CD4-positive, alpha-beta T cell treated with Interleukin-15 for 4 hours (primary cell): Measurements from ENCODE around the gene NCSTN.

Source experiments
- DNase-seq: peaks from one replicate; pipeline ENCODE4 v3.0.0-alpha.2; 2020; ENCODE audit warnings: low spot score

NCSTN gene

DNA sequence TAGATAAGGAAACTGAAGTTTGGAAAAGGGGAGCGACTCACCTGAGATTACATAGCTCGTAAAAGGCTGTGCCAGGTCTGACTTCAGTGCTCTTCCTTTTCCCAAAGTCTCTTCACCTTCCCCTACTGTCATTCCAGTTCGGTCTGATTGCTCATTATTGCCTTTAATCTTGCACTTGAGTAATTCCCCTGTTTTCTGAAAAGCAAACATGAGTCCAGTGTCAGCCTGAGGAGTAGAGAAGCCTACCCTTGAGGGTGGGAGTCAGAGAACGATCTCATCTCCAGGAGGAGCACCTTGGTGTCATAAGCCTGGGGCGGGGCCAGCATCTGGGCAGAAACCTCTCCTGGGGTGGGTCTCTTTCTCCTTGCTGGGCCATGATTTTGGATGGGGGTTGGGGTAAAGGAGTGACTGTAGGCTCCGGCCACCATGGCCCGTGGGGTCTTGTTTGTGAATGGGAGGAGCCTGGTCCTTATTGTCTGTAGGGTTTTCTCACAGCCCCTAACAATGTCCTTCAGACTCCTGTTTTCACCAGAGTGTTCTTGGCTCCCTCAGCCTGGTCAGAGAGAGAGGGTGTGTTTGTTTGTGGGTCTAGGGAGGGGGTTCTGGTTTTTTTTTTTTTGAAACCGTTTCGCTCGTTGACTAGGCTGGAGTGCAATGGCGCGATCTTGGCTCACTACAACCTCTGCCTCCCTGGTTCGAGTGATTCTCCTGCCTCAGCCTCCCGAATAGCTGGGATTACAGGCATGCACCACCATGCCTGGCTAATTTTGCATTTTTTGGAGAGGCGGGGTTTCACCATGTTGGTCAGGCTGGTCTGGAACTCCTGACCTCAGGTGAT is 63.2 kb downstream of the NCSTN start:
- DNase-seq, result no peak

DNA sequence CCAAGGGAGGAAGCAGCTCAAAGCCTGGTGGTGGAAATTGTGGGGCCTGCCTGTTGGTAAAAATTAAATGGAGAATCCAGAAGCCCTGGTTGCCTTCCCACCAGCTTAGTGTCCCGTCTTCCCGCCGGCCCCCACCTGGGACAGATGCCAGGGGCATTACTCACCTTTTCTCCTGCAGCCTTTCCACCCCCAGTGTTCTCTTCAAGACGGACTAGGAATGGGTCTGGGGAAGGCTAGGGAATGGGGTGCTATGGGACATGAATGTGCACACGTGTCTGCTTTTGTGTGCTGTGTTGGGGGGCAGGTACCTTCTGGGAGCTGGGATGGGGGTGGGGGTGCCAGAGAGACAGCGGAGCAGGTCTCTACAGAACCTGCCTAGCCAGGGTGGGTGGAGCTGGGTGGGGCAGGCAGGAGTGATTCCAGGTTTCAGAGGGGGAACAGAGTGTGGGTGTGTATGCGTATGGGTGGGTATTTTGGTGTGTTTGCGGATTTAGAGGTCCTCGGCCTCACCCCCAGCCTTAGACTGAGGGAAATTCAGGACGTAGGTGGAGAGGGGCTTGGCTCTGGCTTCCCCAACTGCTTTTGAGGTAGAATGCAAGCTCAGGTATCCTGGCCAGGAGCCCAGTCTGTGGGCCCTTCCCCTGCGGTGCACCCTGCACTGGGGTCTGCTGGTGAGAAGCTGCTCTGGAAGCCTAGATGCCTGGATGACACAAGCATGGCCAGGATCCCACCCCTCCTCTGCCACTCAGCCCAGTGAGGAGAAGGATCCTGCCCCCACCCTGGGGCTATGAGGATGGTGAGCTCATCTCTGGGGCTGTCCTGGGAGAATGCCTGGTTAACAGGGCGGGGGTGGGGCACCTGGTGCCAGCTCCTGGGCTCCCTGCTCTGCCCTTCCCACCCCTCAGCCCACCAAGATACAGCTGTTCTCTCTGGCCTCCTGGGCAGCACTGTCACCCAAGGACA is 64.9 kb downstream of the NCSTN start:
- no peak for DNase-seq
